Stimulated activated CD4-positive, alpha-beta T cell treated with anti-CD3 and anti-CD28 coated beads, Interleukin-15, amount 100 ng/mL, for 48 hours (primary cell): ENCODE data around the gene UTP4.

Source experiments
- DNase-seq, 2 donors: peaks; one replicate each; pipeline ENCODE4 v3.0.0-alpha.2; 2020; ENCODE audit warnings: low read depth in 2 of 2

The UTP4 gene

DNA sequence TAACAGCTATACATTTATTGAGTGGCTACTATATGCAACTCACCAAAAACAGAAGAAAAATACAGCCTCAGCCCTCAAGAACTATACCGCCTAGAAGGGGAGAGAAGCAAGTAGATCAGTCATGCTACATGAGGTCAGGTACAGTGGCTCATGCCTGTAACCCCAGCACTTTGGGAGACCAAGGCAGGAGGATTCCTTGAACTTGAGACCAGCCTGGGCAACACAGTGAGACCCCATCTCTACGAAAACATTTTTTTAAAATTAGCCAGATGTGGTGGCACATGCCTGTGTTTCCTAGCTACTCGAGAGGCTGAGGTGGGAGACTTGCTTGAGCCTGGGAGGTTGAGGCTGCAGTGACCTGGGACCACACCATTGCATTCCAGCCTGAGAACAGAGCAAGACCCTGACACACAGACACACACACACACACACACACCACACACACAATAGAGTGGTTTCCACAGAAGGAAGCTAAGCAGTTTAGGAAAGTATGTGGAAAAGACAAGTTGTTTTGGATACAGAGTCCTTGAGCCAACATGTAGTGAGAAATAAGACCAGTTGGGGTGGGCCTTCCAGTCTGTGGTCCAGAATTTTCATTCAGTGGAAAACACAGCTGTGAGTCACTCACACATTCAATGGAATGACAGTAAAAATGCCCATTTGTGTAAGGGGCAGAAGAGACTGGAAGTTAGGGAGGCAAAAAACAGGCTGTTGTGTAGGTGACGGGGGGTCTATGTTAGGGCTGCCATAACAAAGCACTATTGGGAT lies 43.8 kb downstream of the UTP4 start:
- DNase-seq, result no peak

DNA sequence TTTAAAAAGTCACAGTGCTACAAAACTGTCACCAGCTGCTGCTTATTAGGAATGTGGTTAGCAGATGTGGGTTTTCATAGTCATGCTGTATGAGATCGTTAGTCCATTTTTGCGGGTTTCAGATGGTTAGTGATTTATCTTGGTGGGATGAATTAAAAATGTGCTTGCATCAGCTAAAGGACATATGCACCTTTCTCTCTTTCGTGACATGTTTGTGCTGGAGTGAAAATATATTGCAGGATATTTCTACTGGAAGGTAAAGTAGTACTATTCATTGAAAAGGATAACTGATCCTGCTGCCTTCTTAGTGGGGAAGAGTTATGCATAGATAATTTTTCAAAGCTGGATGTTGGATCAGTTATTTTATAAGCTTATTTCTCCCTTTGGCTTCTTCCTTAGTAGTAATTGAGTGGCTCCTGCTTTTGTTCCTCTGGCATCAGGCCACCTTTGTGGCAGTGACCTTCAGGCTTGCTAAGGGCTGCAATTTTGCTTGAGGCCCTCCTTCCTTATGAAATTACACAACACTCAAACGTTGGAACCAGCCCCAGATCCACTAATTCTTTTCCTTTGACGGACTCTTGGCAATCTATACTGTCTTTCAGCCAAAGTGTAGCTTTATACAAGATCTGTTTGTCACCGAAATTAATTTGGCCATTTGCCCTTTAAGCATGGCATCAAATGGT lies 47.0 kb downstream of the UTP4 start:
- no peak for DNase-seq

DNA sequence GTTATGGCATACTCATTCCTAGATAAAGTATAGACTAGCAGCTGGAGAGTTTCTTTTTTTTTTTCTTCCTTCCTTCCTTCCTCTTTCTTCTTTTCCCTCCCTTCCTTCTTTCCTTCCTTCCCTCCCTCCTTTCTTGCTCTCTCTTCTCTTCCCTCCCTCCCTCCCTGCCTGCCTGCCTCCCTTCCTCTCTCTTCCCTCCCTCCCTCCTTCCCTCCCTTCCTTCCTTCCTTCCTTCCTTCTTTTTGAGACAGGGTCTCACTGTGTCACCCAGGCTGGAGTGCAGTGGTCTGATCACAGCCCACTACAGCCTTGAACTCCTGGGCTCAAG lies 47.5 kb downstream of the UTP4 start:
- no peak for DNase-seq

DNA sequence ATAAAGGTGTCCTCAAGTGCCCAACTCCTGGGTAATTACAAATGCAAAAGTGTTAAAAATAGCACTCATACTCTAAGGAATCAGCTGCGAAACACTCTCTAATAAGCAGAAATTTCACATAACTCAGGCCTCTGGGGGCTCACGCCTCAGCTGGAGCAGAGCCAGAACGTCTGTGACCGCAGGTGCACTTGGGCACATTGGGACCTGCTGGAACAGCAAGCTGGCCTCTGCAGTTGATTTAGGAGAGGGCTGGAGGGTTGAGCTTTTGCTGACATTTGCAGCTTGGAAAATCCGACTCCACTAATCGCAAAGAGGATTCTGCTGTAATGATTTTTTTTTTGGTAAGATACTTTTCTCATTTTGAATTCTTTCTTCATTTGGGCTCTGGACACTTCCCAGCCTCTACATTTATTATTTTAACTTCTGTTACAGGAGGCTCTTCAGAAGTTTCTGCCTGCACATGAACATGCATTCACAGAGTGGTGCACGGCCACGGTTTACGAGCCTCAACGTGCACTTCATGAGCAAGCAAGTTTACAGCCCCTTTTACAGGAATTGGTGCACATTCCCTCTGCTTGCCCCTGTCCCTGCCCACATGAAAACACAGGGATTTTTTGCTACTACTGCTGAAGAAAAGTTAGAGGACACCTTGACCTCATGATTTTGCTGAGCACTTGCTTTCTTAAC lies 50.4 kb downstream of the UTP4 start:
- no peak for DNase-seq

DNA sequence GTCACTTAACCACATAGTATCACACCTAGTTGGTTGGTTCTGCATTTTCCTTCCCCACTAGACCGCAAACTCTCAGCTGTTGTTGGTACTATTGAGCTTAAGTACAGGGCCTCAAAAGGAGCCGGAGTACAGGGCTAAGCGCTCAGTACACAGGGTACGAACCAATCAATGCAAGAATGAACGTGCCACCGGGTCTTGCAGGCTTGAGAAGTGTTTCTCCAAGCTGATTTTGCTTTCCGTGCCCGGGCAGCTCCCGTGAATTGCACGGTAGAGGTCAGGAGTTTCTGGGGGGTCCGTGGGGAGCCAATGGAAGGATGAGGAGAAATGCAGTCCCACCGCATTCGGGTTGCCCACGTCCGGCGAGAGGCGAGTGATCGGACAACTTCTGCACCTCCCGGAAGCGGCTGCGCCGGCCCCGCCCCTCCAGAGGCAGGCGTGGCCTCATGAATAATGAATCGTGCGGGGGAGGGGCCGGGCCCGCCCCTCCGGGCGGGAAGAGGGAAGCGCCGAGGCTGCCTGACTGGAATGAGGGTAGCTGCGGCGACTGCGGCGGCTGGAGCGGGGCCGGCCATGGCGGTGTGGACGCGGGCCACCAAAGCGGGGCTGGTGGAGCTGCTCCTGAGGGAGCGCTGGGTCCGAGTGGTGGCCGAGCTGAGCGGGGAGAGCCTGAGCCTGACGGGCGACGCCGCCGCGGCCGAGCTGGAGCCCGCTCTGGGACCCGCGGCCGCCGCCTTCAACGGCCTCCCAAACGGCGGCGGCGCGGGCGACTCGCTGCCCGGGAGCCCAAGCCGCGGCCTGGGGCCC lies 54.4 kb downstream of the UTP4 start, which contains the start of gene SNTB2:
Gene SNTB2 (plus strand): TSS at position 523 of the 804 bp plus-strand sequence. CDS start 3 bp downstream, at position 526.
- peak; percentile 61 to 78 for DNase-seq

DNA sequence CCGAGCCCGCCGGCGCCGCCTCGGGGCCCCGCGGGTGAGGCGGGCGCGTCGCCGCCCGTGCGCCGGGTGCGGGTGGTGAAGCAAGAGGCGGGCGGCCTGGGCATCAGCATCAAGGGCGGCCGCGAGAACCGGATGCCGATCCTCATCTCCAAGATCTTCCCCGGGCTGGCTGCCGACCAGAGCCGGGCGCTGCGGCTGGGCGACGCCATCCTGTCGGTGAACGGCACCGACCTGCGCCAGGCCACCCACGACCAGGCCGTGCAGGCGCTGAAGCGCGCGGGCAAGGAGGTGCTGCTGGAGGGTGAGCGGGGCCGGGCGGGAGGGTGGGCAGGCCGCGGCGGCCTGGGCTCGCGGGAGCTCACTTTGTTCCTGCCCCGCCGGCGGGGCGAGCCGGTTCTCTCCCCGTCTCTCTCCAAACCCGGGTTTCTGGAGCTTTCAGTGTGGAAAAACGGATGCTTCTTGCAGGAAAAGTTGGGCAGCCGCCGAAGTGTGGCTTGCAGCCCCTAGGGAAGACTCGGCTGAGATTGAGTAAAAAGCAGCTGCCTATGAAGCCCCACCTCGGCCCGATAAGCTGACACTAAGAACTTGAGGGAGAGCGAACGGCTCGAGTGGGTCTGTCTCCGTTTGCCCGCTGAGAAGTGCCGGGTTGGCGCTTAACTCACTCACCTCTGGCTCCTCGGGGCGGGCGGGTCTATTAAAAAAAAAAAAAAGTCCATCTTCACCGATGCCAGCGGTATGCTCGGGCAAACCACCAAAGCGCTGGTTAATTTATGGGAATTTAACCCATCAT lies 55.2 kb downstream of the UTP4 start:
- DNase-seq, result peak in 1 of 2 donors; percentile 27

DNA sequence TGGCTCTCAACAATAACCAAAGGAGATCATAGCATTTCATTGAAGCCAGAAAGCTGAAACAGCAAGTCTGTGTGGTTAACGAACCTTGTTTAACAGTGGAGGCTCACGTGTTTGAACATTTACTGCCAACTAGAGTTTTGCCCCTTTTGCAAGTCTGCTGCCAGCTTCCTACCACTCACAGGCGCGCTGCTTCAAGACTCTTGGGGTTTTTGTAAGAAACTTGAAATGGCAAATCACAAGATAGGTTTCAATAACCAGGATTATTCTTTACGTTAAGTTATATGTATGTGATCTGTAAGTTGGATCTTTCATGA lies 55.7 kb downstream of the UTP4 start:
- no peak for DNase-seq

DNA sequence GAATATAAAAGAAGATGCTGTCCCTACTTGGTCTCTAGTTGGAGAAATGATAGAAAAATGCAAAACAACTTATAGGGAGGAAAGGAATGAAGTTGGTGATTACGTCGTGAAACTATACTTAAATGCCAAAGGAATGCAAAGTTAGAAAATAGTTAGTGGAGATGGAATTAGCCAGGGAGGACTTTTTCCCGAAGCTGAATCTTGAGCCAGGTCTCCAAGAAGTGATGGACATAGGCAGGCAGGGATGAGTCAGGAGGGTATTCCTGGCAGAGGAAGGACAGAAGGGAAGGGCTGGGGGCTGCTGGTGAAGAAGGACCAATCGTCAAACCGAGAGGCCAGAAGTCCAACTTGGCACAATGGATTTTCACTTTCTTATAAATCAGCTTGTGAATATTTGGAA lies 56.3 kb downstream of the UTP4 start:
- no peak for DNase-seq

DNA sequence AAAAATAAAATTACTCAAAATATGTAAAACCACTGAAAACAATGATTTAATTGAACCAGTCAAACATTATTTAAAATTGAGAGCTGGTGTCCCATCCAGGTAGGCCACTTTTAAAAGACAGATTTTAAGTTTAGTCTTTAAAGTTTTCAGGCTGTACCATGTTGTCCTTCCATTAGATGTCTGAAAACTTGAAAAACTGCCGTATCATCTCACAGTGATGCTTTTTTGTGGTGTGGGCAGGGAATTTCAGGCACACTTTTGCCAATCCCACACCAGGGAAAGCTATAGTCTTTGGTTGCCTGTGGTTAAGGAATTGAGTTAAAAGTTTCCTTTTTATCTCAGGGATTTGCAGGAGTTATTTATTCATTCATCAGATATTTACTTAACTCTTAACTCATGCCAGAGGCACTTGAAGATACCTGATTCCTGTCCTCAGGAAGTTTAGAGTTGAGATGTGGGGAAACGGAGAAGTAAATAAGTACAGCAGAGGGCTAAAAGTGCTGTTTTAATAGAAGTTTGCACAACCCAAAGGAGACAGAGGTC lies 57.7 kb downstream of the UTP4 start:
- no peak for DNase-seq

DNA sequence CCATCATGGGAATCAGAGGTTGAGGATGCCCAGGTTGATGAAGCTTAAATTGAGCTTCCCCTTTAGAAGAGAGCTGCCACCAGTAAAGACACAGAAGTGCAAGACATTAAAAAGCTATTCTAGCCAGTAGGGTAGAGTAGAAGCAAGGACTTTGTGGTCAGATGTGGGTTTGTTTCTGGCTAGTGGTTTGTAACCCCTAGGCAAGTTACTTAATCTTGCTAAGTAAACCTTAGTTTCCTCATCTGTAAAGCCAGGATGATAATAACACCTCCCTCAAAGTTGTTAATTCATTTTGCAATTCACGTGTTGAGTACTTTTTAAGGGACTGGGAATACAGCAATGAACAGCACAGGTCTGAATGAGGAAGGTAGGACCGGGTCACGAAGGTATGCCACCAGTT lies 58.1 kb downstream of the UTP4 start:
- DNase-seq, result no peak

DNA sequence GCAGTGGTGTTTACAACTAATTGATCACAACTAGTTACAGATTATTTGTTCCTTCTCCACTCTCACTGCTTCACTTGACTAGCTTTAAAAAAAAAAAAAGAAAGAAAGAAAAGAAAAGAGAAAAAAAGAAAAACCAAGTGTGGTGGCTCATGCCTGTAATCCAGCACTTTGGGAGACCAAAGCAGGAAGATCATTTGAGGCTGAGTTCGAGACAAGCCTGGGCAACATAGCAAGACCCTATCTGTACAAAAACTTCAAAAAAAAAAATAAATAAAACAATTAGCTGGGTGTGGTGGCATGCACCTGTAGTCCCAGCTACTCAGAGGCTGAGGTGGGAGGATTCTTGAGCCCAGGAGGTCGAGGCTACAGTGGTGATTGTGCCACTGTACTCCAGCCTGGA lies 58.7 kb downstream of the UTP4 start:
- no peak for DNase-seq

DNA sequence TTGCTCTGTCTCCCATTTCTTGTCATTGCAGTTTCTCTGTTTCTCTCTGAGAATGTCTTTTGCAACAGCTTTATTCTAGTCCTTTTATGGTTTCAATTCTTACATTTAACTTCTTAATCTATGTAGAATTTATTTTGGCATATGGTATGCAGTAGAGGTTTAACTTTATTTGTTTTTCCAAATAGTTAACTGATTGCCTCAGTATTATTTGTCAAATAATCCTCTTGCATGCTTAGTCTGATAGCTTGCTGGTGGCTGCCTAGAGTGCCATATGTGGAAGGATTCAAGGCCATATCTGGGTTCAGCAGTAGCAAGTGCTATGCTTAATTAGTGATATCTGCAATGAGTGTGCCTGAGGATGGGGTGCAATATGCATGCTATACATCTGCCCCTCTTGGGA lies 61.4 kb downstream of the UTP4 start:
- no peak for DNase-seq

DNA sequence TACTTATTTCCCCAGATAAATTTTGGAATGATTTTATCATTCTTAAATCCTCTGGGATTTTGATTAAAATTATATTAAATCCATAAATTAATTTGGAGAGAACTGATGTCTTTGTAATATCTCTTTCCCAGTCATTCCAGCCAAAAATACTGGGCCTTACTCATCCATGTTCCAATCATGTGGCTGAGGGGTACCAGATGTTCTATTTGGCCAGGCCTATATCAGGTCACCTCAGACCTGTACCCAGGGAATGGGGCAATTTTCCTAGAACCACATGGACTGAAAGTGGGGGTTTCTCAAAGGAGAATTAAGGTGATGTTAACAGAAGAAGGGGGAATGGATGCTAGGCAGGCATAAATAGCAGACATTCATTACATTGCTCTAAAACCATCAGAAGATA lies 62.0 kb downstream of the UTP4 start:
- no peak for DNase-seq

DNA sequence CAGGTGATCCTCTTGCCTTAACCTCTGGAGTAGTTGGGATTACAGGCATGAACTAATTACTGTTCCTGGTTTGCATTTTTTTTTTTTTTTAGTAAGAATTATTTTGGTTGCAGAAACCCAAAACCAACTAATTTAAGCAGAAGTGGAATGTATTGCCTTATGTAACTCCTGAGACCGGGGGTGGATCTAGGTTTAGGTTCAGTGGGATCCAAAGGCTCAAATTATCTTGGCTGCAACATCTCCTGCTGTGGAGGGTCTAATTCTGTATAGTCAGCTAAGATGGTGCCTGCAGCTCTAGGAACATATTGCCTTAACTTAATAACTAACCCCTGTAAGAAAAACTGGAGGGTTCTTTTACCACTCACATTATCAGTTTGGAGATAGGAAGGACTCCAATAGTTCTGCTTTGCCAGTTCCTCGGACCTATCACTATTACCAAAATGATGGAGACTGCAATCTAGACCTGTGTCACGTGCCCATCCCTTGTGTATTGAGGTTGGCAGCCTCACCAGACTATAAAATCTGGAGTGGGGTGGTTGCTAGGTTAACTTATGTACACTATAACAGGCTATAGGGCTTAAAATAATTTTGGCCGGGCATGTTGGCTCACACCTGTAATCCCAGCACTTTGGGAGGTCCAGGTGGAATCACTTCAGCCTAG lies 63.0 kb downstream of the UTP4 start:
- no peak for DNase-seq

DNA sequence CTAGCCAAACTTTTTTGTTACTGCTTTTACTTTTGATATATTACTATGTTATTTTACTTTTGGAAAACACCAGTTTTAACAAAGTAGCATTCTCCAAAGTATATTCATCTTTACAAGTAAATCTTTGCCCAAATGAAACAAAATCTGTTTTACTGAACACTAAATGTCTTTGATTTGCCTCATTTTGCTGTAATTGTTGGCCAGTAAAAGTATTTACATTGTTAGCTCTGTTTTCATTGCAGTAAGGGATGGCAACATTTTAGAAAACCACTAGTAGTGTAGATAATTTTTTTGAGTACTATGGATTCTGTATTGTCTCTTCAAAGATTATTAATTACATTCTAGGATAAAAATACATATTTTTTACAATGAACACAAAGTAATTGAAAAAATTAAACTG lies 65.1 kb downstream of the UTP4 start:
- DNase-seq, result no peak

DNA sequence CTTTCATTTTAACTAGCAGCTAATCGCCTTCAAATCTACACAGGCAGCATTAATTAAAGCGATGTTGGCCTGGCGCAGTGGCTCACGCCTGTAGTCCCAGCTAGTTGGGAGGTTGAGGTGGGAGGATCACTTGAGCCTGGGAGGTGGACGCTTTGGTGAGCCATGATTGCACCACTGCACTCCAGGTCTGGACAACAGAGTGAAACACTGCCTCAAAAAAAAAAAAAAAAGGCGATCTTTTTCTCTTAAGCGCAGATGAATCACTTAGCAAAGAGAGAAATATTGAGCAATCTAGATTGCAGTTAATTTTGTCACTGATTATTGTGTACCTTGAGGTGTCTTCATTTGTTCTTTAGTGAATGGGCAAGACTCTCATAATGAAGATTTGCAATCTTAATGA lies 66.9 kb downstream of the UTP4 start:
- no peak for DNase-seq

DNA sequence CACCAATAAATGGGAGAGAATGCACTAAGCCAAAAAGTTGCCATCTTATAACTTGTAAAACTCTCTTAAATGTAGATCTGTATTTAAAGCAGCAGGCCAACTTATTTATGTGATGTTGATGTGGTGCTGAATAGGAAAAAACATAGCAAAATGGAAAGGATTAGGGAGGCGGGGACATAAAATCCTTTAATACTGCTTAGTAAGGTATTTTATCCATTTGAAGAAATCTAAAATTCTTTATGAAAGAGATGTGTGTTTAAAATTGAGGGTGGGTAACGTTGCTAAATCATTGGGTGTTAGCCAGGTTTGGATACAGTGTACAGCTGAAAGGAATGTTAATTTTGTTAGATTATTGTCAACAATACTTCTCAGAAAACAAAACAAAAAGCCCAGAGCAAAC lies 68.8 kb downstream of the UTP4 start:
- no peak for DNase-seq

DNA sequence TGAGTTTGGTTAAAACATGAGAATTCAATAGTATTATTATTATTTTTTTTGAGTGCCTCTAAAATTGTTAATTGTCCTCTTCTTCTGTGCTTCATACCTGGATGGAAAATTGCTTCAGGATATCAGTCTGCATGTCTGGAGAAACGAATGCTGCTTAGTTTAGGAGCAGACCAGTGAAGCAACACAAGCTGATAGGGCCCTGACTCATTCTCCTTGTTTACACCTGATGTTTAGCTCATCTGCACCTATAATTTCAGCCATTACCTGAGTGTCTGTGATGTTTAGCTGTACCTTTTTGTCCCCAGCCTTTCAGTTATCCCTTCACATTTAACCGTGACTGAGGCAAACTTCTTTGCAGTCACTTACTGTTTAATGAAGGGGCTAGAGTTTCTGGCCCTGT lies 69.3 kb downstream of the UTP4 start:
- no peak for DNase-seq

DNA sequence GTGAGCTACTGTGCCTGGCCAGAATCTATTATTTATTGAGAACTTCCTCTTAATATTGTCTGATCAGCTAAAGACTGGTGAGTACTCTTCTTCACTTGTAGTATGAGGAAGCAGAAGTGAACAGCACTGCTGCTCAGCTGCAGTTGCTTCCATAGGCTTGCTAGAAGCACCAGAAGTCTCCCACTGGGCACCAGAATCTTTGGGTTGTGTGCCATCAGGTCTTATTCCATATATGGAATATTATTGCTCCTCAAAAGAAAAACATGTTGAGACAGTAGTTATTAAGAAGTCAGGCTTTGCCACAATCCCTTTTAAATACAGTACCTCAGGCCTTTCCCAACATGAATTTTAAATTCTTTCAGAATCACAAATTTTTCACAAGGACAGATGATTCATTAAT lies 71.7 kb downstream of the UTP4 start:
- no peak for DNase-seq

DNA sequence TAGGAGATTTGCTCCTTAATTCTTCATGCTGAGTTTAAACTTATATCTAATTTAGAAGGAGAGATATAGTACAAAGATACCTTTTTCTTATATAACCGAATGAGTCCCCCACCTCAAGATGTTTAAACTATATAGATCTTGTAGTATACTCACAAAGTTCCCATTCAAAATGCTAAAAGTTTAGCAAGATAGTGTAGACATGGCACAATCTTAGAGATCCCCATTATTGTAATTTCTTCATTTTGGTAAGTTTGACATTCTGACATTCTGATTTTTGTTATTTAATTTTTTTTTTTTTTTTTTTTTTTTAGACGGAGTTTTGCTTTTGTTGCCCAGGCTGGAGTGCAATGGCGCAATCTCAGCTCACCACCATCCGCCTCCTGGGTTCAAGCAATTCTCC lies 77.3 kb downstream of the UTP4 start:
- DNase-seq, result no peak

DNA sequence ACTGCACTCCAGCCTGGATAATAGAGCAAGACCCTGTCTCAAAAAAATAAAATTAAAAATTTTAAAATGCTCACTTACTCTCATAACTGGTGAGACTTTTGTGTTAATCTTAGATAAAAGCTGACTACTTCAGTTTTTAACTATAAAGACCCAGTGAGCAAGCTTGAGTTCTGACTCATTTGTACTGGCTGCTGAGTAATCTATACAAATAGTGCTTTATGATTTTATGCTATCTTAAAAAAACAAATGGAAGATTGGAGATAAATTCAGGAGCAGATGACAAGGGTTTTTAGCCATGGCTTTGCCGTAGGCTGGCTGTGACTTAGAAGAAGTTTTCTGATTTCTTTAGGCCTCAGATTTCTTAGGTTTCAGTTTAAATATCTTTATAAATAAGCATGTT lies 85.0 kb downstream of the UTP4 start:
- DNase-seq, result no peak
